Loucy (cell line): ENCODE results near the gene PDE3B.
A peak's percentile ranks its signal among the peaks of the same experiment; 100 is the strongest.

ENCODE experiments used
- H2AFZ ChIP-seq: fragments of 200-600 bp; sonication (generic); 2 replicates; pipeline ENCODE4 v1.6.0; 2016; ENCODE audit warnings: antibody characterized with exemption, mild to moderate bottlenecking, low read length, moderate library complexity
- H3F3A ChIP-seq: fragments of 200-600 bp; 2 replicates; pipeline ENCODE4 v1.6.0; 2016; ENCODE audit warnings: antibody characterized with exemption, low read depth, mild to moderate bottlenecking
- H3K27me3 ChIP-seq: fragments of 200-600 bp; sonication (generic); 2 replicates; pipeline ENCODE4 v1.6.1; 2014; ENCODE audit warnings: low read length, mild to moderate bottlenecking; ENCODE audit not compliant: insufficient read depth, poor library complexity, severe bottlenecking
- H3K36me3 ChIP-seq: fragments of 200-600 bp; sonication (generic); 2 replicates; pipeline ENCODE4 v1.6.1; 2016; ENCODE audit warnings: low read length; ENCODE audit not compliant: insufficient read depth
- H3K4me1 ChIP-seq: fragments of 200-600 bp; sonication (generic); 2 replicates; pipeline ENCODE4 v1.5.1; 2014; ENCODE audit warnings: low read length, mild to moderate bottlenecking; ENCODE audit not compliant: insufficient read depth, poor library complexity, severe bottlenecking
- H3K4me2 ChIP-seq: fragments of 200-600 bp; sonication (generic); 2 replicates; pipeline ENCODE4 v1.6.0; 2014; ENCODE audit warnings: antibody characterized with exemption, low read length, low read depth, mild to moderate bottlenecking; ENCODE audit not compliant: poor library complexity, severe bottlenecking
- H3K4me3 ChIP-seq: fragments of 200-600 bp; sonication (generic); 2 replicates; pipeline ENCODE4 v1.5.1; 2014; ENCODE audit warnings: low read length, mild to moderate bottlenecking, mixed read lengths; ENCODE audit not compliant: poor library complexity, severe bottlenecking
- H3K79me2 ChIP-seq: fragments of 200-600 bp; sonication (generic); 2 replicates; pipeline ENCODE4 v1.6.1; 2014; ENCODE audit warnings: low read length; ENCODE audit not compliant: insufficient read depth
- H3K9ac ChIP-seq: fragments of 200-600 bp; sonication (generic); 2 replicates; pipeline ENCODE4 v1.6.0; 2014; ENCODE audit warnings: mild to moderate bottlenecking, low read depth, low read length, moderate library complexity; ENCODE audit not compliant: poor library complexity, severe bottlenecking
- H3K9me2 ChIP-seq: fragments of 200-600 bp; sonication (generic); replicated peaks from 2 replicates; pipeline ENCODE4 v1.6.1; 2016; ENCODE audit warnings: low read depth, low read length, mixed read lengths
- H3K9me3 ChIP-seq: fragments of 200-600 bp; sonication (generic); 2 replicates; pipeline ENCODE4 v1.6.1; 2014; ENCODE audit warnings: mild to moderate bottlenecking, antibody characterized with exemption, low read length, low read depth; ENCODE audit not compliant: insufficient read depth
- H4K20me1 ChIP-seq: fragments of 200-600 bp; sonication (generic); 2 replicates; pipeline ENCODE4 v1.6.0; 2014; ENCODE audit warnings: antibody characterized with exemption, low read length, mild to moderate bottlenecking; ENCODE audit not compliant: insufficient read depth, poor library complexity, severe bottlenecking
- CTCF ChIP-seq: fragments of 200-600 bp; sonication (generic); conservative IDR thresholded peaks from 2 replicates; pipeline ENCODE4 v1.5.1; 2014; ENCODE audit warnings: mild to moderate bottlenecking, antibody characterized with exemption, low read length
- EZH2phosphoT487 ChIP-seq: fragments of 200-600 bp; IDR thresholded peaks from 2 replicates; pipeline ENCODE4 v1.6.1; 2018; ENCODE audit warnings: antibody characterized with exemption, mild to moderate bottlenecking, moderate library complexity, borderline replicate concordance

Gene PDE3B

DNA sequence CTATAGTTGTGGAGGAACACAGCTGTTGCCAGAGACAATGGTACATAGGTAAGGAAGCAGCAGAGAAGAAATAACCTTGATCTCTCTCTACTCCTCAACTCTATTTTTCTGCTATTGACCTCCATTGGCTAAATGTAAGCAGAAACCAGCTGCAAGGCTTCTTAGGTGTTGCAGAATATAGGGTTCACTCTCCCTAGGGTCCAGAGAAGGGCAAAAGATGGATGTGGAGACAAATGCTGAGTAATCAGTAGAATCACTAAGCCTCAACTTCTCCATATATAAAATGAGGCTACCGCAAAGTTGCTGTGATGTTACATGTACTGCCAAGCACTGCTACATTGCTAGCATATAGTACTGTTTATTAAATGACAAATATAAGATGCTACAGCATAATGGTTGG lies 120.6 kb downstream of the PDE3B start:
- Histone ChIP-seq H3K9me3 (peaks cover 3% of the 10 kb centered on the region; the same call in 1 of the 2 replicates), H3F3A (peaks cover 4% of the 10 kb centered on the region), H3K4me1 (peaks cover 50% of the 10 kb centered on the region), H3K27me3 (no peaks in the 10 kb centered on the region), H4K20me1 (peaks cover 4% of the 10 kb centered on the region), H3K9ac (peak overlapping the region; percentile 31), H3K36me3 (no peaks in the 10 kb centered on the region), H2AFZ (no peak overlapping the region), H3K4me2 (peak overlapping the region; percentile 74), H3K9me2 (no peaks in the 10 kb centered on the region), H3K4me3 (peak overlapping the region; percentile 51), H3K79me2 (peaks cover 81% of the 10 kb centered on the region)
- TF ChIP-seq CTCF, result no peak
- TF ChIP-seq EZH2phosphoT487, result no peak

GRCh38 chr11:14764579-14765527 lies 121.2 kb downstream of the PDE3B start:
- peaks cover 4% of the 10 kb centered on the region for H3F3A ChIP-seq
- peak overlapping the region; percentile 74 for H3K4me2 ChIP-seq
- H3K79me2 ChIP-seq, result peaks cover 77% of the 10 kb centered on the region
- H4K20me1 ChIP-seq, result peaks cover 4% of the 10 kb centered on the region
- H3K36me3 ChIP-seq, result no peaks in the 10 kb centered on the region
- no peaks in the 10 kb centered on the region for H3K9me3 ChIP-seq
- TF ChIP-seq CTCF (no peak), EZH2phosphoT487 (no peak)
- H3K4me1 ChIP-seq, result peaks cover 50% of the 10 kb centered on the region
- peak overlapping the region; percentile 31 for H3K9ac ChIP-seq
- H3K4me3 ChIP-seq, result peak overlapping the region; percentile 51
- H2AFZ ChIP-seq, result no peak overlapping the region
- H3K9me2 ChIP-seq, result no peaks in the 10 kb centered on the region
- H3K27me3 ChIP-seq, result no peaks in the 10 kb centered on the region

- Histone ChIP-seq H3K9ac (peak overlapping the region; percentile 6), H3K36me3 (no peaks in the 10 kb centered on the region), H3K4me2 (peak overlapping the region; percentile 8), H3K9me3 (no peaks in the 10 kb centered on the region), H4K20me1 (peaks cover 4% of the 10 kb centered on the region), H3K4me3 (no peak overlapping the region), H3K79me2 (peaks cover 75% of the 10 kb centered on the region), H3K27me3 (no peaks in the 10 kb centered on the region), H3K4me1 (peaks cover 60% of the 10 kb centered on the region), H3F3A (peaks cover 4% of the 10 kb centered on the region), H3K9me2 (no peaks in the 10 kb centered on the region), H2AFZ (no peak overlapping the region)
- TF ChIP-seq EZH2phosphoT487, result no peak
- TF ChIP-seq CTCF, result no peak
These were observed 123.0 kb downstream of the PDE3B start for GRCh38 chr11:14766585-14766984.
